ENCODE results near the gene LRRFIP2.

DNA sequence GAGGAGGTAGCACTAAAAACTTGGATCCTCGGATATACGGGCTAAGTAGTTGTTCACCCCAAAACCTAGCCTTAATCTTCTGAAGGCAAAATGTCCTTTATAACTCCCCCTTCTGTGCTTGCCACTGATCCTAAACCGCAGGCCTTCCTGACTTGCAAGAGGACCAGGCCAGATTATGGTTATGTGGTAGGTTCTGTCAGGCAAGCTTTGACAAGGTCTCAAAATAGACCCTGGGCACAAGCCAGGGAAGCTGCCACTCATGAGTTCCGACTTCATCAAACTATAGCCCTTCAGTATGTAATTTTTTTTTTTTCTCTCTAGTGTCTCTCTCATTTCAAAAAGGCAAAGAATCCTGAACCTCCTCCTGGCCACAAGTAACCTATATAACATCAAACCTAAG, 3.2 kb downstream of the LRRFIP2 start:
- TF ChIP-seq FOXM1 (IDR thresholded peaks at IDR 0.05; ENCODE audit: borderline replicate concordance) (no peak), CTBP1 (IDR thresholded peaks at IDR 0.05; ENCODE audit: borderline replicate concordance) (no peak), BHLHE40 (IDR thresholded peaks at IDR 0.05; ENCODE audit: borderline replicate concordance) (no peak), L3MBTL2 (conservative IDR thresholded peaks at IDR 0.05) (no peak), ZNF384 (IDR thresholded peaks at IDR 0.05) (no peak), TARDBP (IDR thresholded peaks at IDR 0.05) (no peak), SP1 (IDR thresholded peaks at IDR 0.05) (no peak), ELF4 (IDR thresholded peaks at IDR 0.05) (no peak), NFRKB (IDR thresholded peaks at IDR 0.05) (no peak), LEF1 (IDR thresholded peaks at IDR 0.05; ENCODE audit: borderline replicate concordance) (no peak), HDGF (IDR thresholded peaks at IDR 0.05; ENCODE audit: borderline replicate concordance) (no peak), FOXK2 (IDR thresholded peaks at IDR 0.05) (no peak), ARNT (IDR thresholded peaks at IDR 0.05) (no peak)
- TF ChIP-seq, protein P1, sequence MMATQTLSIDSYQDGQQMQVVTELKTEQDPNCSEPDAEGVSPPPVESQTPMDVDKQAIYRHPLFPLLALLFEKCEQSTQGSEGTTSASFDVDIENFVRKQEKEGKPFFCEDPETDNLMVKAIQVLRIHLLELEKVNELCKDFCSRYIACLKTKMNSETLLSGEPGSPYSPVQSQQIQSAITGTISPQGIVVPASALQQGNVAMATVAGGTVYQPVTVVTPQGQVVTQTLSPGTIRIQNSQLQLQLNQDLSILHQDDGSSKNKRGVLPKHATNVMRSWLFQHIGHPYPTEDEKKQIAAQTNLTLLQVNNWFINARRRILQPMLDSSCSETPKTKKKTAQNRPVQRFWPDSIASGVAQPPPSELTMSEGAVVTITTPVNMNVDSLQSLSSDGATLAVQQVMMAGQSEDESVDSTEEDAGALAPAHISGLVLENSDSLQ (IDR thresholded peaks at IDR 0.05) = no peak
